ENCODE results near the gene HOXD3. TPM values are rescaled to one million over a fixed set of nuclear protein-coding genes. Genes with fewer than 3 reads are reported as not detected.
A peak's percentile ranks its signal among the peaks of the same experiment; 100 is the strongest.

HOXD3 gene
- polyA plus RNA-seq, 1 of the 3 experiments (the other 2 are of a cell fraction) = 0.81 TPM

DNA sequence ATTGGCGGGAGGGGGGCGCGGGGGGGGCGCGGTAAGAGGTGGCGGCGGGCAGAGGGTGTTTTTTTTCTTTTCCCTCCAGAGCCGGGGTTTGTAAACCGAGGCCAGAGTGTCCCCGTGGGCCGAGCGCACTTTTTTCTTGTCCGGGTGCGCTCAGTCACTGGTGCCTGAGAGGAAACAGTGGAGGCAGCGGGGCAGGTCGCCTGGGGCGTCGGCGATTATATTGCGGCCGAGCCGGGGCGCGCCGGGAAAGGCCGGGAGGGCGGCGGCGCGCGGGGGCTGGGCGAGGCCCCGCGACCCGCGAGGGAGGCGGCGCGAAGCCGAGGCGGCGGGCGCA lies 27.3 kb upstream of the HOXD3 start:
- Histone ChIP-seq H3K9ac (peak overlapping the region; percentile 61; the same call in 1 of the 2 replicates), H3K4me3 (ENCODE audit: low read depth in 2 of 2, low read length in 1 of 2) (peak overlapping the region; percentile 69), H3K27ac (ENCODE audit: low read depth in 2 of 2, low read length in 1 of 2) (peak overlapping the region; percentile 62 to 63), H2AFZ (ENCODE audit: low read depth) (peak overlapping the region; percentile 29; the same call in 1 of the 2 replicates), H3K79me2 (ENCODE audit: insufficient read depth) (peaks cover 10% of the 10 kb centered on the region), H3K9me2 (no peaks in the 10 kb centered on the region), H3K36me3 (replicated peaks in 1 of 2; ENCODE audit: control insufficient read depth in 1 of 2, insufficient read depth in 2 of 2, low read length in 1 of 2) (no peaks in the 10 kb centered on the region), H4K20me1 (ENCODE audit: insufficient read depth) (no peaks in the 10 kb centered on the region), H3K9me3 (no peaks in the 10 kb centered on the region), H3K4me2 (peak overlapping the region; percentile 85; the same call in 1 of the 2 replicates), H3K27me3 (ENCODE audit: insufficient read depth) (no peaks in the 10 kb centered on the region), H3K4me1 (ENCODE audit: control insufficient read depth in 1 of 2, insufficient read depth in 2 of 2, low read depth in 1 of 2, low read length in 1 of 2) (peaks cover 24 to 32% of the 10 kb centered on the region in 2 experiments), H3F3A (replicated peaks; ENCODE audit: insufficient read depth) (peaks cover 19% of the 10 kb centered on the region)
- DNase-seq = no peak
- CTCF ChIA-PET = interaction anchor here (1.0 to 26.1 kb wide), 8 partner anchors 8 to 1019 kb away, joined by 3 to 1047 read pairs (median 7); no protein-coding TSS in a partner anchor
- WGBS (ENCODE audit: low lambda C conversion rate) = 19% methylated on average over 27 of the region's 43 CpGs
- TF ChIP-seq RCOR1 (IDR thresholded peaks at IDR 0.05; ENCODE audit: low read length) (no peak), ELF1 (IDR thresholded peaks at IDR 0.05) (no peak), SIN3A (IDR thresholded peaks at IDR 0.05; ENCODE audit: borderline replicate concordance, low read depth, low read length) (no peak), EZH2phosphoT487 (IDR thresholded peaks at IDR 0.05; ENCODE audit: borderline replicate concordance, low read depth) (no peak), FOXM1 (IDR thresholded peaks at IDR 0.05; ENCODE audit: low read depth) (no peak), RFX5 (IDR thresholded peaks at IDR 0.05; ENCODE audit: low read length) (no peak), GABPA (IDR thresholded peaks at IDR 0.05; ENCODE audit: low read depth) (no peak), TAF1 (IDR thresholded peaks at IDR 0.05; ENCODE audit: borderline replicate concordance, low read depth, low read length) (no peak)
- TF ChIP-seq, protein P1, sequence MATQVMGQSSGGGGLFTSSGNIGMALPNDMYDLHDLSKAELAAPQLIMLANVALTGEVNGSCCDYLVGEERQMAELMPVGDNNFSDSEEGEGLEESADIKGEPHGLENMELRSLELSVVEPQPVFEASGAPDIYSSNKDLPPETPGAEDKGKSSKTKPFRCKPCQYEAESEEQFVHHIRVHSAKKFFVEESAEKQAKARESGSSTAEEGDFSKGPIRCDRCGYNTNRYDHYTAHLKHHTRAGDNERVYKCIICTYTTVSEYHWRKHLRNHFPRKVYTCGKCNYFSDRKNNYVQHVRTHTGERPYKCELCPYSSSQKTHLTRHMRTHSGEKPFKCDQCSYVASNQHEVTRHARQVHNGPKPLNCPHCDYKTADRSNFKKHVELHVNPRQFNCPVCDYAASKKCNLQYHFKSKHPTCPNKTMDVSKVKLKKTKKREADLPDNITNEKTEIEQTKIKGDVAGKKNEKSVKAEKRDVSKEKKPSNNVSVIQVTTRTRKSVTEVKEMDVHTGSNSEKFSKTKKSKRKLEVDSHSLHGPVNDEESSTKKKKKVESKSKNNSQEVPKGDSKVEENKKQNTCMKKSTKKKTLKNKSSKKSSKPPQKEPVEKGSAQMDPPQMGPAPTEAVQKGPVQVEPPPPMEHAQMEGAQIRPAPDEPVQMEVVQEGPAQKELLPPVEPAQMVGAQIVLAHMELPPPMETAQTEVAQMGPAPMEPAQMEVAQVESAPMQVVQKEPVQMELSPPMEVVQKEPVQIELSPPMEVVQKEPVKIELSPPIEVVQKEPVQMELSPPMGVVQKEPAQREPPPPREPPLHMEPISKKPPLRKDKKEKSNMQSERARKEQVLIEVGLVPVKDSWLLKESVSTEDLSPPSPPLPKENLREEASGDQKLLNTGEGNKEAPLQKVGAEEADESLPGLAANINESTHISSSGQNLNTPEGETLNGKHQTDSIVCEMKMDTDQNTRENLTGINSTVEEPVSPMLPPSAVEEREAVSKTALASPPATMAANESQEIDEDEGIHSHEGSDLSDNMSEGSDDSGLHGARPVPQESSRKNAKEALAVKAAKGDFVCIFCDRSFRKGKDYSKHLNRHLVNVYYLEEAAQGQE (IDR thresholded peaks at IDR 0.05; ENCODE audit: low read depth, low read length) = no peak
- POLR2A ChIA-PET = interaction anchor here (0.9 to 6.3 kb wide), 7 partner anchors 7 to 700 kb away, joined by 3 to 45 read pairs (median 14); partner anchors contain the start of gene HOXD9

DNA sequence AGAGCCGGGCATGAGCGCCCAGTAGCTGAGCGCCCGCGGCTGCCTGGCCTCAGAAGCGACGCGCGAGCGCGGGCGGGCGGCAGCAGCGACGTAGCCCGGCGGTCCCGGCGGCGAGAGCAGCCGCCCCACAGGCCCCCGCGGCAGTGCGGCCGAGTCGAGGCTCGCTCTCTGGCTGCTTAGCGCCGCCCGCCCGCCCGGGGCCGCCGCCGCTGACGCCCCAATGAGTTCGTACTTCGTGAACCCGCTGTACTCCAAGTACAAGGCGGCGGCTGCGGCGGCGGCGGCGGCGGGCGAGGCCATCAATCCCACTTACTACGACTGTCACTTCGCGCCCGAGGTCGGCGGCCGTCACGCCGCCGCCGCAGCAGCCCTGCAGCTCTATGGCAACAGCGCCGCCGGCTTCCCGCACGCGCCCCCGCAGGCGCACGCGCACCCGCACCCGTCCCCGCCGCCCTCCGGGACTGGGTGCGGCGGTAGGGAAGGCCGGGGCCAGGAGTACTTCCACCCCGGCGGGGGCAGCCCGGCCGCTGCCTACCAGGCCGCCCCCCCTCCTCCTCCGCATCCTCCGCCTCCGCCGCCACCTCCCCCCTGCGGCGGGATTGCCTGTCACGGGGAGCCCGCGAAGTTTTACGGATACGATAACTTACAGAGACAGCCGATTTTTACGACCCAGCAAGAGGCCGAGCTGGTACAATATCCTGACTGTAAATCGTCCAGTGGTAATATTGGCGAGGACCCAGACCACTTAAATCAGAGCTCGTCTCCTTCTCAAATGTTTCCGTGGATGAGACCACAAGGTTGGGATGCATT lies 26.8 kb upstream of the HOXD3 start:
- Histone ChIP-seq H3K9me2 (no peaks in the 10 kb centered on the region), H4K20me1 (ENCODE audit: insufficient read depth) (no peaks in the 10 kb centered on the region), H3K9ac (peak overlapping the region; percentile 66), H3K36me3 (replicated peaks in 1 of 2; ENCODE audit: control insufficient read depth in 1 of 2, insufficient read depth in 2 of 2, low read length in 1 of 2) (no peaks in the 10 kb centered on the region), H3F3A (replicated peaks; ENCODE audit: insufficient read depth) (peaks cover 24% of the 10 kb centered on the region), H3K27me3 (ENCODE audit: insufficient read depth) (no peaks in the 10 kb centered on the region), H3K9me3 (no peaks in the 10 kb centered on the region), H3K4me3 (ENCODE audit: low read depth in 2 of 2, low read length in 1 of 2) (peak overlapping the region; percentile 69), H3K27ac (ENCODE audit: low read depth in 2 of 2, low read length in 1 of 2) (peak overlapping the region; percentile 62 to 63), H2AFZ (ENCODE audit: low read depth) (peak overlapping the region; percentile 53; the same call in 1 of the 2 replicates), H3K79me2 (ENCODE audit: insufficient read depth) (peaks cover 10% of the 10 kb centered on the region), H3K4me1 (ENCODE audit: control insufficient read depth in 1 of 2, insufficient read depth in 2 of 2, low read depth in 1 of 2, low read length in 1 of 2) (peaks cover 30 to 38% of the 10 kb centered on the region in 2 experiments), H3K4me2 (peak overlapping the region; percentile 81)
- WGBS (ENCODE audit: low lambda C conversion rate) = 18% methylated on average over 20 of the region's 100 CpGs
- ChIA-PET CTCF (interaction anchor here (1.0 to 26.1 kb wide), 12 partner anchors 8 to 1019 kb away, joined by 3 to 1047 read pairs (median 9); no protein-coding TSS in a partner anchor), POLR2A (interaction anchor here (0.9 to 6.3 kb wide), 9 partner anchors 8 to 700 kb away, joined by 3 to 45 read pairs (median 7); partner anchors contain the start of gene HOXD9)
- DNase-seq = peak; percentile 80
- TF ChIP-seq EP300 (IDR thresholded peaks at IDR 0.05; ENCODE audit: borderline replicate concordance in 1 of 2, low read depth in 1 of 2, low read length in 1 of 2) (0 out of 4 replicates have a peak, but pooled peaks of 1 of the 2 experiments have one; percentile 5), RAD21 (IDR thresholded peaks at IDR 0.05; ENCODE audit: low read length) (no peak), FOSL2 (IDR thresholded peaks at IDR 0.05; ENCODE audit: borderline replicate concordance, low read depth) (no peak)
- TF ChIP-seq, protein P1 (IDR thresholded peaks at IDR 0.05; ENCODE audit: low read depth, low read length) = no peak
- TF ChIP-seq, protein P2, sequence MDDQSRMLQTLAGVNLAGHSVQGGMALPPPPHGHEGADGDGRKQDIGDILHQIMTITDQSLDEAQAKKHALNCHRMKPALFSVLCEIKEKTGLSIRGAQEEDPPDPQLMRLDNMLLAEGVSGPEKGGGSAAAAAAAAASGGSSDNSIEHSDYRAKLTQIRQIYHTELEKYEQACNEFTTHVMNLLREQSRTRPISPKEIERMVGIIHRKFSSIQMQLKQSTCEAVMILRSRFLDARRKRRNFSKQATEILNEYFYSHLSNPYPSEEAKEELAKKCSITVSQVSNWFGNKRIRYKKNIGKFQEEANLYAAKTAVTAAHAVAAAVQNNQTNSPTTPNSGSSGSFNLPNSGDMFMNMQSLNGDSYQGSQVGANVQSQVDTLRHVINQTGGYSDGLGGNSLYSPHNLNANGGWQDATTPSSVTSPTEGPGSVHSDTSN (IDR thresholded peaks at IDR 0.05) = peak; percentile 42
- TF ChIP-seq, protein P3, sequence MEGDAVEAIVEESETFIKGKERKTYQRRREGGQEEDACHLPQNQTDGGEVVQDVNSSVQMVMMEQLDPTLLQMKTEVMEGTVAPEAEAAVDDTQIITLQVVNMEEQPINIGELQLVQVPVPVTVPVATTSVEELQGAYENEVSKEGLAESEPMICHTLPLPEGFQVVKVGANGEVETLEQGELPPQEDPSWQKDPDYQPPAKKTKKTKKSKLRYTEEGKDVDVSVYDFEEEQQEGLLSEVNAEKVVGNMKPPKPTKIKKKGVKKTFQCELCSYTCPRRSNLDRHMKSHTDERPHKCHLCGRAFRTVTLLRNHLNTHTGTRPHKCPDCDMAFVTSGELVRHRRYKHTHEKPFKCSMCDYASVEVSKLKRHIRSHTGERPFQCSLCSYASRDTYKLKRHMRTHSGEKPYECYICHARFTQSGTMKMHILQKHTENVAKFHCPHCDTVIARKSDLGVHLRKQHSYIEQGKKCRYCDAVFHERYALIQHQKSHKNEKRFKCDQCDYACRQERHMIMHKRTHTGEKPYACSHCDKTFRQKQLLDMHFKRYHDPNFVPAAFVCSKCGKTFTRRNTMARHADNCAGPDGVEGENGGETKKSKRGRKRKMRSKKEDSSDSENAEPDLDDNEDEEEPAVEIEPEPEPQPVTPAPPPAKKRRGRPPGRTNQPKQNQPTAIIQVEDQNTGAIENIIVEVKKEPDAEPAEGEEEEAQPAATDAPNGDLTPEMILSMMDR (IDR thresholded peaks at IDR 0.05) = 0 out of 2 replicates have a peak, but pooled peaks have one; percentile 17
